Subcutaneous abdominal adipose tissue (tissue), 5 donors: ENCODE data around the gene FBN1.

Source experiments
- H3K27ac ChIP-seq: one replicate; pipeline ENCODE4 v1.7.0; 2013; ENCODE audit warnings: low read depth, mild to moderate bottlenecking, inconsistent platforms, low read length, moderate library complexity
- H3K27me3 ChIP-seq, 5 donors: one replicate each; pipeline ENCODE4 v1.7.0; 2013; ENCODE audit warnings: low read length in 5 of 5, inconsistent platforms in 1 of 5; ENCODE audit not compliant: control insufficient read depth in 5 of 5, insufficient read depth in 4 of 5
- H3K36me3 ChIP-seq, 5 donors: one replicate each; pipeline ENCODE4 v1.7.0; 2013; ENCODE audit warnings: low read length in 5 of 5; ENCODE audit not compliant: control insufficient read depth in 5 of 5, insufficient read depth in 5 of 5
- H3K4me1 ChIP-seq, 5 donors: one replicate each; pipeline ENCODE4 v1.7.0; 2013; ENCODE audit warnings: low read length in 5 of 5, mild to moderate bottlenecking in 3 of 5, moderate library complexity in 1 of 5; ENCODE audit not compliant: control insufficient read depth in 5 of 5, insufficient read depth in 5 of 5
- H3K4me3 ChIP-seq, 5 donors: one replicate each; pipeline ENCODE4 v1.7.0; 2013; ENCODE audit warnings: low read length in 5 of 5, low read depth in 1 of 5
- H3K9ac ChIP-seq, 5 donors: one replicate each; pipeline ENCODE4 v1.7.0; 2013; ENCODE audit warnings: low read length in 5 of 5, mild to moderate bottlenecking in 4 of 5, moderate library complexity in 3 of 5
- H3K9me3 ChIP-seq, 5 donors: one replicate each; pipeline ENCODE4 v1.7.0; 2013; ENCODE audit warnings: low read length in 5 of 5; ENCODE audit not compliant: control insufficient read depth in 5 of 5
- donor health status: healthy.
- donor health status: healthy.
- donor health status: healthy.
- donor health status: healthy.
- donor health status: healthy.

The FBN1 gene

GRCh38 chr15:48614051-48614450 lies 31.5 kb downstream of the FBN1 start:
- Histone ChIP-seq H3K27me3 (no peaks in the 10 kb centered on the region), H3K4me3 (no peak overlapping the region), H3K4me1 (peaks cover 5 to 39% (median 29%) of the 10 kb centered on the region in 5 donors), H3K9ac (no peak overlapping the region), H3K27ac (peak overlapping the region; percentile 54), H3K9me3 (no peaks in the 10 kb centered on the region), H3K36me3 (peaks cover 14 to 21% (median 18%) of the 10 kb centered on the region in 5 donors)

- H3K4me1 ChIP-seq = peaks cover 2 to 15% (median 13%) of the 10 kb centered on the region in 5 donors
- no peak overlapping the region for H3K9ac ChIP-seq
- no peaks in the 10 kb centered on the region for H3K27me3 ChIP-seq
- H3K27ac ChIP-seq = no peak overlapping the region
- H3K36me3 ChIP-seq = peaks cover 26 to 46% (median 26%) of the 10 kb centered on the region in 5 donors
- H3K4me3 ChIP-seq = no peak overlapping the region
- H3K9me3 ChIP-seq = no peaks in the 10 kb centered on the region
Measured at GRCh38 chr15:48609486-48609885, 36.0 kb downstream of the FBN1 start.

GRCh38 chr15:48607846-48608245 lies 37.7 kb downstream of the FBN1 start:
- no peak overlapping the region for H3K27ac ChIP-seq
- no peaks in the 10 kb centered on the region for H3K27me3 ChIP-seq
- no peaks in the 10 kb centered on the region for H3K9me3 ChIP-seq
- H3K9ac ChIP-seq = no peak overlapping the region
- peaks cover 26 to 46% (median 26%) of the 10 kb centered on the region in 5 donors for H3K36me3 ChIP-seq
- no peak overlapping the region for H3K4me3 ChIP-seq
- H3K4me1 ChIP-seq = peaks cover 4 to 20% (median 12%) of the 10 kb centered on the region in 5 donors

- Histone ChIP-seq H3K9ac (no peak overlapping the region), H3K36me3 (peaks cover 17 to 36% (median 25%) of the 10 kb centered on the region in 5 donors), H3K9me3 (no peaks in the 10 kb centered on the region), H3K4me3 (no peak overlapping the region), H3K27me3 (no peaks in the 10 kb centered on the region), H3K4me1 (peaks cover 4 to 34% (median 18%) of the 10 kb centered on the region in 5 donors), H3K27ac (peak overlapping the region; percentile 47)
Measured at GRCh38 chr15:48604567-48604966, 40.9 kb downstream of the FBN1 start.

GRCh38 chr15:48603922-48604321 lies 41.6 kb downstream of the FBN1 start:
- no peak overlapping the region for H3K4me3 ChIP-seq
- peaks cover 4 to 34% (median 18%) of the 10 kb centered on the region in 5 donors for H3K4me1 ChIP-seq
- no peak overlapping the region for H3K9ac ChIP-seq
- H3K27ac ChIP-seq = peak overlapping the region; percentile 47
- H3K27me3 ChIP-seq = no peaks in the 10 kb centered on the region
- no peaks in the 10 kb centered on the region for H3K9me3 ChIP-seq
- peaks cover 13 to 34% (median 22%) of the 10 kb centered on the region in 5 donors for H3K36me3 ChIP-seq

- peak overlapping the region; percentile 47 for H3K27ac ChIP-seq
- peaks cover 4 to 34% (median 18%) of the 10 kb centered on the region in 5 donors for H3K4me1 ChIP-seq
- H3K9ac ChIP-seq = peak overlapping the region in 1 of 5 donors; percentile 30
- no peaks in the 10 kb centered on the region for H3K9me3 ChIP-seq
- peaks cover 20 to 34% (median 22%) of the 10 kb centered on the region in 5 donors for H3K36me3 ChIP-seq
- no peaks in the 10 kb centered on the region for H3K27me3 ChIP-seq
- peak overlapping the region in 3 of 5 donors; percentile 19 to 41 (median 25) for H3K4me3 ChIP-seq
Measured at GRCh38 chr15:48603123-48603500, 42.4 kb downstream of the FBN1 start.

- Histone ChIP-seq H3K27ac (peak overlapping the region; percentile 47), H3K36me3 (peaks cover 19 to 33% (median 25%) of the 10 kb centered on the region in 5 donors), H3K27me3 (no peaks in the 10 kb centered on the region), H3K4me3 (no peak overlapping the region), H3K9me3 (no peaks in the 10 kb centered on the region), H3K9ac (no peak overlapping the region), H3K4me1 (peaks cover 4 to 34% (median 18%) of the 10 kb centered on the region in 5 donors)
Measured at GRCh38 chr15:48602358-48603122, 43.0 kb downstream of the FBN1 start.

GRCh38 chr15:48601095-48601494 lies 44.4 kb downstream of the FBN1 start:
- Histone ChIP-seq H3K4me1 (peaks cover 4 to 34% (median 27%) of the 10 kb centered on the region in 5 donors), H3K36me3 (peaks cover 14 to 27% (median 22%) of the 10 kb centered on the region in 5 donors), H3K27ac (no peak overlapping the region), H3K9ac (peak overlapping the region in 1 of 5 donors; percentile 12), H3K9me3 (no peaks in the 10 kb centered on the region), H3K27me3 (no peaks in the 10 kb centered on the region), H3K4me3 (no peak overlapping the region)

- Histone ChIP-seq H3K9me3 (no peaks in the 10 kb centered on the region), H3K36me3 (peaks cover 28 to 34% (median 29%) of the 10 kb centered on the region in 5 donors), H3K9ac (no peak overlapping the region), H3K4me1 (peaks cover 0 to 9% (median 4%) of the 10 kb centered on the region in 5 donors), H3K27me3 (no peaks in the 10 kb centered on the region), H3K4me3 (no peak overlapping the region), H3K27ac (no peak overlapping the region)
Measured at GRCh38 chr15:48596841-48597240, 48.7 kb downstream of the FBN1 start.

- Histone ChIP-seq H3K27ac (no peak overlapping the region), H3K9ac (no peak overlapping the region), H3K4me1 (peaks cover 0 to 9% (median 3%) of the 10 kb centered on the region in 5 donors), H3K4me3 (no peak overlapping the region), H3K27me3 (no peaks in the 10 kb centered on the region), H3K9me3 (no peaks in the 10 kb centered on the region), H3K36me3 (peaks cover 28 to 35% (median 29%) of the 10 kb centered on the region in 5 donors)
Measured at GRCh38 chr15:48596415-48596814, 49.1 kb downstream of the FBN1 start.
